Peyer's patch (tissue), 4 donors: Measurements from ENCODE around the gene ZNF638. TPM values are rescaled to one million over a fixed set of nuclear protein-coding genes. Genes with fewer than 3 reads are reported as not detected.

Experiments
- DNase-seq, 3 donors: peaks; one replicate each; pipeline ENCODE4 v3.0.0-alpha.2; 2017 to 2019
- H3K27ac ChIP-seq, 4 donors: fragments of 200-600 bp; sonication (generic); one replicate each; pipeline ENCODE4 v1.5.1; 2016 to 2019
- H3K27me3 ChIP-seq, 2 donors: fragments of 200-600 bp; sonication (generic); one replicate each; pipeline ENCODE4 v1.5.1; 2019
- H3K36me3 ChIP-seq, 3 donors: fragments of 200-600 bp; sonication (generic); one replicate each; pipeline ENCODE4 v1.5.1; 2016 to 2019
- H3K4me1 ChIP-seq, 4 donors: fragments of 200-600 bp; sonication (generic); one replicate each; pipeline ENCODE4 v1.5.1; 2016 to 2019
- H3K4me3 ChIP-seq, 4 donors: fragments of 200-600 bp; sonication (generic); 1 replicate in 3 of 4; 2 replicates in 1 of 4; pipeline ENCODE4 v1.5.1; 2016 to 2019; ENCODE audit warnings: mild to moderate bottlenecking in 1 of 4
- H3K9me3 ChIP-seq, 4 donors: fragments of 200-600 bp; sonication (generic); one replicate each; pipeline ENCODE4 v1.5.1; 2016 to 2019; ENCODE audit warnings: mild to moderate bottlenecking in 1 of 4
- CTCF ChIP-seq, 6 experiments: fragments of 450-650 bp in 4 of 6; fragments of 200-600 bp in 2 of 6; sonication (generic) in 1 of 6; IDR thresholded peaks; one replicate each; pipeline ENCODE4 v1.5.1; 2017 to 2019; ENCODE audit warnings: antibody characterized with exemption in 6 of 6, mild to moderate bottlenecking in 3 of 6, moderate library complexity in 1 of 6
- POLR2A ChIP-seq, 2 donors: fragments of 450-650 bp; IDR thresholded peaks; one replicate each; pipeline ENCODE4 v1.5.1; 2017; ENCODE audit warnings: antibody characterized with exemption in 2 of 2, mild to moderate bottlenecking in 2 of 2, moderate library complexity in 2 of 2
- total RNA-seq, 4 donors: library from RNA; depleted of rRNA; stranded (reverse); fragments of >200 nt; gene quantifications; one replicate each; pipeline ENCODE4 v1.1.0, GENCODE V29; 2016

ZNF638 gene
- total RNA-seq, 4 donors from 2014 or later, result 155 to 539 (median 174) TPM

GRCh38 chr2:71385012-71385411 is 53.4 kb downstream of the ZNF638 start:
- no peaks in the 10 kb centered on the region for H3K27me3 ChIP-seq
- no peak for DNase-seq
- H3K36me3 ChIP-seq, result peaks cover 0 to 86% (median 7%) of the 10 kb centered on the region in 3 donors
- no peaks in the 10 kb centered on the region for H3K4me1 ChIP-seq
- no peak overlapping the region for H3K27ac ChIP-seq
- H3K9me3 ChIP-seq, result no peaks in the 10 kb centered on the region
- H3K4me3 ChIP-seq, result no peak overlapping the region
- TF ChIP-seq POLR2A (IDR thresholded peaks at IDR 0.05) (no peak), CTCF (IDR thresholded peaks at IDR 0.05) (no peak)

- DNase-seq, result no peak
- Histone ChIP-seq H3K9me3 (no peaks in the 10 kb centered on the region), H3K36me3 (peaks cover 0 to 79% (median 4%) of the 10 kb centered on the region in 3 donors), H3K27me3 (no peaks in the 10 kb centered on the region), H3K4me1 (no peaks in the 10 kb centered on the region), H3K27ac (no peak overlapping the region), H3K4me3 (no peak overlapping the region)
- TF ChIP-seq POLR2A (IDR thresholded peaks at IDR 0.05), result no peak
- TF ChIP-seq CTCF (IDR thresholded peaks at IDR 0.05), result no peak
Observed at GRCh38 chr2:71388214-71388613, 56.6 kb downstream of the ZNF638 start.

- no peaks in the 10 kb centered on the region for H3K27me3 ChIP-seq
- H3K9me3 ChIP-seq, result no peaks in the 10 kb centered on the region
- no peak for TF ChIP-seq CTCF (IDR thresholded peaks at IDR 0.05)
- TF ChIP-seq POLR2A (IDR thresholded peaks at IDR 0.05), result no peak
- H3K36me3 ChIP-seq, result peaks cover 0 to 90% (median 4%) of the 10 kb centered on the region in 3 donors
- no peak overlapping the region for H3K27ac ChIP-seq
- no peak for DNase-seq
- H3K4me3 ChIP-seq, result no peak overlapping the region
- H3K4me1 ChIP-seq, result no peaks in the 10 kb centered on the region
Observed at GRCh38 chr2:71389384-71390072, 57.9 kb downstream of the ZNF638 start.

GRCh38 chr2:71393216-71393615 is 61.6 kb downstream of the ZNF638 start:
- no peaks in the 10 kb centered on the region for H3K4me1 ChIP-seq
- H3K36me3 ChIP-seq, result peaks cover 0 to 90% (median 4%) of the 10 kb centered on the region in 3 donors
- DNase-seq, result no peak
- TF ChIP-seq POLR2A (IDR thresholded peaks at IDR 0.05) (no peak), CTCF (IDR thresholded peaks at IDR 0.05) (no peak)
- no peak overlapping the region for H3K27ac ChIP-seq
- no peak overlapping the region for H3K4me3 ChIP-seq
- H3K27me3 ChIP-seq, result no peaks in the 10 kb centered on the region
- no peaks in the 10 kb centered on the region for H3K9me3 ChIP-seq

GRCh38 chr2:71395471-71395870 is 63.9 kb downstream of the ZNF638 start:
- H3K4me1 ChIP-seq, result no peaks in the 10 kb centered on the region
- no peaks in the 10 kb centered on the region for H3K27me3 ChIP-seq
- no peak overlapping the region for H3K27ac ChIP-seq
- no peaks in the 10 kb centered on the region for H3K9me3 ChIP-seq
- no peak for DNase-seq
- H3K36me3 ChIP-seq, result peaks cover 0 to 93% (median 0%) of the 10 kb centered on the region in 3 donors
- TF ChIP-seq CTCF (IDR thresholded peaks at IDR 0.05) (no peak), POLR2A (IDR thresholded peaks at IDR 0.05) (no peak)
- H3K4me3 ChIP-seq, result no peak overlapping the region
